ACHN (cell line): ENCODE measurements around the gene KLHL12.

Experiments
- DNase-seq: peaks from one replicate; pipeline ENCODE4 v3.0.0-alpha.2; 2015
- in situ Hi-C: cut with HindIII; loops from 2 replicates; pipeline ENCODE4 v1.10.0; 2017; ENCODE audit warnings: low sequenced_read_pairs, low pct_ligation_motif_present, low pct_unique_long_range_greater_than_20kb

Gene KLHL12

GRCh38 chr1:202926581-202927491 lies at the start of gene KLHL12:
TSS of gene KLHL12 (minus strand) at chr1:202927234. CDS start at chr1:202925162, 2,072 bp downstream.
- in situ Hi-C loops: no loop called here
- peak; percentile 97 for DNase-seq

GRCh38 chr1:202976633-202977032 lies 49.6 kb upstream of the KLHL12 start:
- in situ Hi-C loops: no loop called here
- no peak for DNase-seq

- no peak for DNase-seq
- in situ Hi-C loops: no loop called here
Measured at GRCh38 chr1:202974856-202975255, 47.8 kb upstream of the KLHL12 start.

GRCh38 chr1:202972046-202972445 lies 45.0 kb upstream of the KLHL12 start:
- in situ Hi-C loops: no loop called here
- DNase-seq: no peak

- peak; percentile 83 for DNase-seq
- in situ Hi-C loops: no loop called here
Measured at GRCh38 chr1:202968895-202969295, 41.9 kb upstream of the KLHL12 start.

- in situ Hi-C loops: no loop called here
- DNase-seq: no peak
Measured at GRCh38 chr1:202968351-202968750, 41.3 kb upstream of the KLHL12 start.

- peak; percentile 29 for DNase-seq
- in situ Hi-C loops: no loop called here
Measured at GRCh38 chr1:202967684-202968281, 40.7 kb upstream of the KLHL12 start.

GRCh38 chr1:202966006-202966898 lies 39.2 kb upstream of the KLHL12 start:
- no peak for DNase-seq
- in situ Hi-C loops: no loop called here

GRCh38 chr1:202965422-202965821 lies 38.4 kb upstream of the KLHL12 start:
- in situ Hi-C loops: no loop called here
- no peak for DNase-seq

GRCh38 chr1:202964791-202965410 lies 37.9 kb upstream of the KLHL12 start:
- DNase-seq: no peak
- in situ Hi-C loops: no loop called here

GRCh38 chr1:202961220-202961880 lies 34.3 kb upstream of the KLHL12 start:
- DNase-seq: no peak
- in situ Hi-C loops: no loop called here

GRCh38 chr1:202959276-202959620 lies 32.2 kb upstream of the KLHL12 start:
- DNase-seq: peak; percentile 33
- in situ Hi-C loops: no loop called here

GRCh38 chr1:202958544-202959275 lies 31.7 kb upstream of the KLHL12 start:
- DNase-seq: no peak
- in situ Hi-C loops: no loop called here

- peak; percentile 90 for DNase-seq
- in situ Hi-C loops: no loop called here
Measured at GRCh38 chr1:202957733-202958543, 30.9 kb upstream of the KLHL12 start, which contains the start of gene ADIPOR1. TSS of gene ADIPOR1 (minus strand) at chr1:202958312. CDS start at chr1:202951070, 7,242 bp downstream.

- in situ Hi-C loops: no loop called here
- no peak for DNase-seq
Measured at GRCh38 chr1:202956969-202957368, 29.9 kb upstream of the KLHL12 start.

- in situ Hi-C loops: no loop called here
- DNase-seq: no peak
Measured at GRCh38 chr1:202954057-202954745, 27.2 kb upstream of the KLHL12 start.
